GM23248 (cell line): ENCODE data around the gene PIK3CB.

Experiments
- EZH2 ChIP-seq: fragments of 200-600 bp; sonication (generic); IDR thresholded peaks from 2 replicates; pipeline ENCODE4 v1.6.1; 2018; ENCODE audit warnings: antibody characterized with exemption, mild to moderate bottlenecking; ENCODE audit not compliant: insufficient read depth, poor library complexity, severe bottlenecking
- EZH2phosphoT487 ChIP-seq: fragments of 200-600 bp; sonication (generic); IDR thresholded peaks from 2 replicates; pipeline ENCODE4 v1.6.1; 2018; ENCODE audit warnings: antibody characterized with exemption, moderate library complexity, mild to moderate bottlenecking, low read depth; ENCODE audit not compliant: insufficient read depth

DNA sequence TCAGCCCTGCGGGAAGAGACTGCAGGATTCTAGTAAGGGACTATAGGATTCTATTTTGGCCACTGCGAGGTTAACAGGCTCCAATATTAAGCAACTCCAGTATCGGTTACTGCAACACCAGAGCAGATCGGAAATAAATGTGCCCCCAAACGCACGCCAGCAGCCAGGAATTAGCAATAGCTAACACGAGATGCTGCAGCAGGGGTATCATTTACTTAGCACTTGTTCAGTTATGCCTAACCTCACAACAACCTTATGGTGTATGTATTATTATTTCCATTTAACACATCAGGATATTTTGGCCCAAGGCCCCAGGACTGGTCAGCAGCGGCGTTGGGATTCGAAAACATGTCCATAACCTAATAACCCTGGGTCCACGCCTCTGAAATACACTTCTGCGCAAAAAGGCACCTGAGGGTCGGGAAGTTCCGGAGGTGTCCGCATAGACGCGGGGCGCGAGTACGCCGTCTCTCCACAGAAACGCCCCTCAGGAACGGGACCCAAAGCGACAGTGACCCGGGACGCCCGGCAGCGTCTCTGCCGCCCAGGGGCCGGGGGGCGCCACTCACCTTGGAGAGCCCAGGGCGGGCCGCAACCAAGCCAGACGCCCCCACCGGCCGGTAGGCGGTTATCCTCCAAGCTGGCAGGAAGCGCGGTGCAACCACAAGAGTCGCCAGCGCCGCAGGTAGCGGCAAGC lies 681 bp downstream of the PIK3CB start:
- no peak for TF ChIP-seq EZH2
- TF ChIP-seq EZH2phosphoT487 = no peak
